Body of pancreas (tissue), 4 donors: ENCODE data around the gene SOST.

ENCODE experiments used
- CTCF ChIP-seq, 7 experiments: fragments of 450-650 bp in 4 of 7; fragments of 200-600 bp in 3 of 7; sonication (generic) in 3 of 7; IDR thresholded peaks; one replicate each; pipeline ENCODE4 v1.5.1; 2016 to 2019; ENCODE audit warnings: antibody characterized with exemption in 7 of 7
- POLR2A ChIP-seq, 3 donors: fragments of 450-650 bp; IDR thresholded peaks; one replicate each; pipeline ENCODE4 v1.6.1; 2016; ENCODE audit warnings: antibody characterized with exemption in 3 of 3, mild to moderate bottlenecking in 2 of 3

DNA sequence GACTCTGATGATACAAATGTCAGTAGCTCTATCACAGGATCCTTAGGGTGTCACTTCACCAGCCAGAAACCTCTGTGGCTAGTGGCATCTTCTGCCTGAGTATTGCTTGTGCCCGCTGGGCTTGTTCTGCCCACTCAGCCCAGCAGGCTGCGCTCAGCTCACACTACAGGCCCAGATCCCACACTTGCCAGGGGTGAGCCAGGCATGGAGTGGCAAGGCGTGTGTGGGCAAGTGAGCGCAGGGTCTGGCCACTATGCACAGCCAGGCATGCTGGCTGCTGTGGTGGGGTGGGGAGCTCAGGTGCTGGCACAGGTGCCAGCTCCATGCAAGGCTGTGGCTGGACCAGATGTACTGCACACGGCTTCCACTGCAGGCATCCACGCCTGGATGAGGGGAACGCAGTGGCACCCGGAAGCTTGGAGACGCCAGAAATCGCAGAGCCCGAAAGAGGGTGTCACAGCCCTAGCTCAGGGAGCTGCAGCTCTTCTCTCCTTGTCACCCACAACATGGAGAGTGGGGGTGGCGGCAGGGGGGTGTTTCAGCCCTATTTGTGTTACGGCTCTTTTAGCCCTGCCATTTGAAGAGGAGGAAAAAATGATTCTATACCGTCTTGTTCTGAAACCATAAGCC is 31.8 kb upstream of the SOST start:
- TF ChIP-seq CTCF (IDR thresholded peaks at IDR 0.05), result no peak
- TF ChIP-seq POLR2A (IDR thresholded peaks at IDR 0.05), result no peak
